22Rv1 (cell line): ENCODE data around the gene SMIM15.

Experiments used
- H3K27ac ChIP-seq: fragments of 450-650 bp; 2 replicates; pipeline ENCODE4 v1.5.1; 2017
- ZFX ChIP-seq: fragments of 450-650 bp; IDR thresholded peaks from 2 replicates; pipeline ENCODE4 v1.6.1; 2017; ENCODE audit warnings: antibody characterized with exemption, borderline replicate concordance
- TF ChIP-seq, protein P1 (sequence below): fragments of 450-650 bp; IDR thresholded peaks from 2 replicates; pipeline ENCODE4 v1.5.1; 2017; ENCODE audit warnings: mild to moderate bottlenecking

Gene SMIM15

DNA sequence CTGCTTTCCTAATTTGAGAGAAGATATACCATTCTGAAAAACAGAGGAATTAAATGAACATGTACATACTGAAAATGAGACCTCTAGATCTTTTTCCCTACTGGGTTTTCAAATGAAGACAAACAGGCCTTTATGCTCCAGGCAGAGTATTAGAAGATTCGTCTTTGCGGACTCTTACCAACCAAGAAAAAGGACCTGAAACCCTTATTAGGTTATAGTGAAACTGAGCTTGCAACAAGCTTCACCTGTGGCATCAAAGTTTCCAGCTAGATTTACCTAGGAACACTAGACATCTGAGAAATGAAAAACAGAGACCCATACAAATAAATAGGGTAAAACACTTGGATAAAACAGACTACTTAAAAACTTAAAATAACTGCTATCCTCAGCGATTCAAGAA is 46.3 kb downstream of the SMIM15 start:
- TF ChIP-seq, protein P1, sequence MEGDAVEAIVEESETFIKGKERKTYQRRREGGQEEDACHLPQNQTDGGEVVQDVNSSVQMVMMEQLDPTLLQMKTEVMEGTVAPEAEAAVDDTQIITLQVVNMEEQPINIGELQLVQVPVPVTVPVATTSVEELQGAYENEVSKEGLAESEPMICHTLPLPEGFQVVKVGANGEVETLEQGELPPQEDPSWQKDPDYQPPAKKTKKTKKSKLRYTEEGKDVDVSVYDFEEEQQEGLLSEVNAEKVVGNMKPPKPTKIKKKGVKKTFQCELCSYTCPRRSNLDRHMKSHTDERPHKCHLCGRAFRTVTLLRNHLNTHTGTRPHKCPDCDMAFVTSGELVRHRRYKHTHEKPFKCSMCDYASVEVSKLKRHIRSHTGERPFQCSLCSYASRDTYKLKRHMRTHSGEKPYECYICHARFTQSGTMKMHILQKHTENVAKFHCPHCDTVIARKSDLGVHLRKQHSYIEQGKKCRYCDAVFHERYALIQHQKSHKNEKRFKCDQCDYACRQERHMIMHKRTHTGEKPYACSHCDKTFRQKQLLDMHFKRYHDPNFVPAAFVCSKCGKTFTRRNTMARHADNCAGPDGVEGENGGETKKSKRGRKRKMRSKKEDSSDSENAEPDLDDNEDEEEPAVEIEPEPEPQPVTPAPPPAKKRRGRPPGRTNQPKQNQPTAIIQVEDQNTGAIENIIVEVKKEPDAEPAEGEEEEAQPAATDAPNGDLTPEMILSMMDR = no peak
- TF ChIP-seq ZFX = no peak
- H3K27ac ChIP-seq = no peak overlapping the region

DNA sequence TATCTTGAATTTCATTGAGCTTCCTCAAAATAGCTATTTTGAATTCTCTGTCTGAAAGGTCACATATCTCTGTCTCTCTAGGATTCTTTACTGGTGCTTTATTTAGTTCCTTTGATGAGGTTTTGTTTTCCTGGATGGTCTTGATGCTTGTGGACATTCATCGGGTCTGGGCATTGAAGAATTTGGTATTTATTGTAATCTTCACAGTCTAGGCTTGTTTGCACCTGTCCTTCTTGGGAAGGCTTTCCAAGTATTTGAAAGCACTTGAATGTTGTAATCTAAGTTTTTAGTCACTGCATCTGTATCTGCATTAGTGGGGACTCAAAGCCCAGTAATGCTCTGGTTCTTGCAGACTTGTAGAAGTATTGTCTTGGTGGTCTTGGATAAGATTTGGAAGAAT is 47.8 kb downstream of the SMIM15 start:
- TF ChIP-seq, protein P1 = no peak
- no peak for TF ChIP-seq ZFX
- no peak overlapping the region for H3K27ac ChIP-seq
